NCI-H526 (cell line): ENCODE results near the gene HSD3B1.
A peak's percentile ranks its signal among the peaks of the same experiment; 100 is the strongest.
"Not testable (repeated sequence)": the region's sequence is repeated elsewhere in the genome, so short reads cannot be mapped to it uniquely, and the experiment has no call there.

ENCODE experiments used
- DNase-seq, 2 experiments: peaks; one replicate each; lab custom pipeline; 2025; lab: John Stamatoyannopoulos, UW

Gene HSD3B1

GRCh38 chr1:119554183-119554582, 47.2 kb downstream of the HSD3B1 start:
- DNase-seq = peak; percentile 96

GRCh38 chr1:119556423-119556822, 49.4 kb downstream of the HSD3B1 start:
- no peak for DNase-seq

- DNase-seq = not testable (repeated sequence)
Measured at GRCh38 chr1:119560402-119560801, 53.4 kb downstream of the HSD3B1 start.

- DNase-seq = no peak
Measured at GRCh38 chr1:119564548-119564947, 57.5 kb downstream of the HSD3B1 start.
